Embryonic facial prominence (tissue), 1 donor: Measurements from ENCODE around the gene CSTPP1.
"Not testable (repeated sequence)": the region's sequence is repeated elsewhere in the genome, so short reads cannot be mapped to it uniquely, and the experiment has no call there.

Experiments
- DNase-seq: peaks from one replicate; pipeline ENCODE4 v3.0.0-alpha.2; 2016; ENCODE audit errors: extremely low spot score

CSTPP1 gene

DNA sequence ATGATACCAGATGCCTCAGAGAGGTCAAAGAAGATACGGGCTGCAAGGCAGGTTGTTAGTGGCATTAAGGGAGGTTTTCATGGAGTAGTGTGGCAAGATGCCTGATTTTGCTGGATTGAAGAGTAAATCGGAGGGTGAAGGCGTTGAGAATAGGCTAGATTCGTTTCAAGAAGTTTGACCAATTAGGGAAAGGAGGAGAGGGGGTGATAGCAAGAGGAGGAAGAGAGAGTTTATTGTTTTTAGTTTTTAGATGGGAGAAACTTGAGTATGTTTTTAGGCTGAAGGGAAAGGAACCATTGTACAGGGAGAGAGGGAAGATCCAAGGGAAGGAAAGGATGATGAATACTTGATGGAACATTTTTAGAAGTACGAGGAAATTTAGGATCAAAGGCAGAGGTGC is 16.5 kb downstream of the CSTPP1 start:
- no peak for DNase-seq

GRCh38 chr11:46958777-46959176 is 22.2 kb downstream of the CSTPP1 start:
- no peak for DNase-seq

DNA sequence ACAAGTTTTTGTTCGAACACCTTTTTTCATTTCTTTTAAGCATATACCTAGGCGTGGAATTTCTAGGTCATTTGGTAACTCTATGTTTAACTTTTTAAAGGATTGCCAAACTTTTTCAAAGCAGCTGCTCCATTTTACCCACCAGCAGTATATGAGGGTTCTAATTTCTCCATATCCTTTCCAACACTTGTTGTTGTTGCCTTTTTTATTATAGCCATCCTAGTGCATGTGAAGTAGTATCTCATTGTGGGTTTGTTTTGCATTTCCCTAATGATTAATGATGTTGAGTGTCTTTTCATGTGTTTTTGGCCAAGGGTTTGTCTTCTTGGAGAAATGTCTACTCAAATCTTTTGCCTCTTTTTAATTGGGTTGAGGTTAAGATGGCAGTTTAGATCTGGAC is 24.5 kb downstream of the CSTPP1 start:
- DNase-seq: no peak

- not testable (repeated sequence) for DNase-seq
These were observed 25.3 kb downstream of the CSTPP1 start for GRCh38 chr11:46961886-46962285.

DNA sequence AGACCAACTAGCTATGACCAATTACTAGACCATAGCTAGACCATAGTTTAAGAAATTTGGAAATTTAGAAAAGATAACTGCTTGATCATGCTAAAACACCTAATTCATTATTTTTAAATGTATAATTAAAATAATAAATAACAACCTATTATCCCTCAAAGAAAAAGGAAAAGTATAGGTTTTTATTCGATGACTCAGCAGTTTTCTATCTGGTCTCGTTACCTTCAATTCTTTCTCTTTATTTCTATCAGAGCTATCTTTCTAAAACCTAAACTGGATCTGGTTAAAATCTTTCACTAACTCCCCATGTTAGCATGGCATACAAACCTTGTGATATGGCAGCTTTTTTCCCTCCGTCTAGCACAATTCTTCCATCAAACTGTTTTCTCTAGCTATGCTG is 27.3 kb downstream of the CSTPP1 start:
- no peak for DNase-seq

GRCh38 chr11:46966773-46967172 is 30.2 kb downstream of the CSTPP1 start:
- DNase-seq: no peak

GRCh38 chr11:46967962-46968361 is 31.4 kb downstream of the CSTPP1 start:
- no peak for DNase-seq

DNA sequence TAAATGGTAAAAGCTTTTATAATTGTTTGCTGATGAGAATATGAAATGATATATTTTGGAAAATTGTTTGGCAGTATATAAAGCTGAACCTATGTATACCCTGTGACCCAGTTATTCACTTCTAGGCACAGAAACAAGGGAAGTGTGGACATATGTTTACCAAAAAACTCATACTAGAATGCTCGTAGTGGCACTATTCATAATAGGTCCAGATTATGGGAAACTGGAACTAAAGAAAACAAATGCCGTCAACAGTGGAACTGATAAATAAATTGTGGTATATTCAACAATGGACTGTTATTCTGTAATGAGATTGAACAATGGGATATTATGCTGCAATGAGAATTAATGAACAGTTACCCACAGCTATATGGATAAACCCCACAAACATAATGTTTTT is 32.8 kb downstream of the CSTPP1 start:
- DNase-seq: no peak

- no peak for DNase-seq
These were observed 34.5 kb downstream of the CSTPP1 start for GRCh38 chr11:46970913-46971625.

DNA sequence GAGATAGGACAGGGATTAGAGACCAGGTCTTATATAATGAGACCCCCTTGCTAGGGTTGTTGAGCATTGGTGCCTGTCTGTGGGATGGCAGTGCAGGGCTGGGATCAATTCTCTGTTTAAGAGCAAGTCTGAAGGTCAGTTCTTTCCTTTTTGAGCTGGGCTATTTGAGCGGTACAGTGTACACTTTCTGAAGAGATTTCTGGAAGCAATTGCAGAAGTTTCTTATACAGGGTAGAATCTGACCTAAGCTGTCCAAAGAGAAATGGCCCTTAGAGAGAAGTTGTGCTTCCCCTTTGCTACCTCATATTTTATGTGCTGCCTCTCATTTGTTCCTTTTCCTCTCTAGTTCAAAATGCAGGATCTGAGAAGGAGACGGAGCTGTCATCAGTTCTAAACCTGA is 35.8 kb downstream of the CSTPP1 start:
- no peak for DNase-seq

GRCh38 chr11:46972821-46973220 is 36.3 kb downstream of the CSTPP1 start:
- no peak for DNase-seq

GRCh38 chr11:46976182-46976854 is 39.8 kb downstream of the CSTPP1 start:
- DNase-seq: no peak

DNA sequence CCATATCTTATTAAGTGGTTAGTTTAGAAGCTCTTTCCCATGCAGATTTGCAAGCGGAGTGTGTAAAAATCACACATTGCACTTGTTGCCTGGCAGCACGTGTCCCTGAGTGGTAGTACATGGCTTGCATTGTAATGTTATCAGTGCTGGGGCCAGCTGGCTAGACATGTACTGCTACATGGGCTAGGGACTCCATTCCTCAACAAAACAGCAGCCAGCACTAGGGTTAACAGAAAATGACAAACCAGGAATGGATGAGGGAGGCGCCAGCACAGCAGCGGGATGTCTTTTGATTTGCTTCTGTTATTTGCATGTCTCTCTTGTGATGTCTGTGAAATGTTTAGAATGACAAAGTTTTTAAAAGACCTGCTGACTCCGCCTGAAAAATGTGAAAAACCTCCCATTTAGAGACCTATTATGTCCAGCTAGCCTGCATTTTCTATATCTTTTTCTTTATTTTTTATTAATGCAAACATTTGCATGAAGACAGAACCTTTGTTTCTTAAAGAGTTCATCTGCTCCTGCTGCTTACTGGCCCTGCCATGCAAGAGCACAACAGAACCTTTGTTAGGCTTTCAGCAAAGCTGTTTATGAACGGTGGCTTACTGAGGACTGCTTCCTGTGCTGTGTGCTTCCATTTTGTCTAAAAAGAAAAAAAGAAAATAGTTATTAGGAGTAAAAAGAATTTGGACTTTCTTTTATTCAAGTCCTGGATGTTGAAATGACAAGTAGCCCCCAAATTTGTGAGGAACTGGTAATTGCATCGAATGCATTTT is 40.7 kb downstream of the CSTPP1 start:
- no peak for DNase-seq

DNA sequence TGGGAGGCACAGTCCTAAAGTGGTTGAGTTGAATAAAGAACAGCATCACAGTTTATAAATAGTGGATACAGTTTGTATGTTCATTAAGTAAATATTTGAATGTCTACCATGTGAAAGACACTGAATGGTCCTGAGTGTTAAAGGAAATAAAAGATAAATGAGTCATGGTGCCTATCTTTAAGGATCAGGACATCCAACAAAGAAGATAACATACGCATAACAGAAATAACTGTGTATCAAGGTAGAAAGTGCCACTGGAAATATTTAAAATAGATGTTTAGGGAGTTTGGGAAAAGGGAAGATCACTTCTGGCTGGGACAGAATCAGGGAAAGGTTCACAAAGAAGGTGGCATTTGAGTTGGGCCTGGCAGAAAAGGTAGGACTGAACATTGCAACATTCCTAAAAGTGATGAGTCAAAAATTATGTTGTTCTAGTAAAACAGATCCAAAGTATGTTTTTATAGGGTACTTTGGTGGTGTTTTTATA is 41.5 kb downstream of the CSTPP1 start:
- no peak for DNase-seq

DNA sequence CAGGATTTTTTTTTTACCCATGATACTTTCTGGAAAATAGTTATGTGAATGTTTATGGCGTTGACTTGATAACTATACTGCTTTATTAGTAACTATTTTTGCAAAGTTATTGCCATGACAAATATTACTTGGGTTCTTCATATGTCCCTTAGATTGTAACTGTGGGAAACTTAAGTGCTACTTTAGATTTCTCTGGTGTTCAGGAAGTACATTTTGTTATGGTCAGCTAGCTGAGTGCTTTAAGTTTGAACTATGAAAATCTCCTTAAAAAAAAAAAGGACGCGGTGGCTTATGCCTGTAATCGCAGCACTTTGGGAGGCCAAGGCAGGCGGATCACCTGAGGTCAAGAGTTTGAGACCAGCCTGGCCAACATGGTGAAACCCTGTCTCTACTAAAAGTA is 42.8 kb downstream of the CSTPP1 start:
- DNase-seq: no peak

GRCh38 chr11:46981436-46981835 is 44.9 kb downstream of the CSTPP1 start:
- no peak for DNase-seq

DNA sequence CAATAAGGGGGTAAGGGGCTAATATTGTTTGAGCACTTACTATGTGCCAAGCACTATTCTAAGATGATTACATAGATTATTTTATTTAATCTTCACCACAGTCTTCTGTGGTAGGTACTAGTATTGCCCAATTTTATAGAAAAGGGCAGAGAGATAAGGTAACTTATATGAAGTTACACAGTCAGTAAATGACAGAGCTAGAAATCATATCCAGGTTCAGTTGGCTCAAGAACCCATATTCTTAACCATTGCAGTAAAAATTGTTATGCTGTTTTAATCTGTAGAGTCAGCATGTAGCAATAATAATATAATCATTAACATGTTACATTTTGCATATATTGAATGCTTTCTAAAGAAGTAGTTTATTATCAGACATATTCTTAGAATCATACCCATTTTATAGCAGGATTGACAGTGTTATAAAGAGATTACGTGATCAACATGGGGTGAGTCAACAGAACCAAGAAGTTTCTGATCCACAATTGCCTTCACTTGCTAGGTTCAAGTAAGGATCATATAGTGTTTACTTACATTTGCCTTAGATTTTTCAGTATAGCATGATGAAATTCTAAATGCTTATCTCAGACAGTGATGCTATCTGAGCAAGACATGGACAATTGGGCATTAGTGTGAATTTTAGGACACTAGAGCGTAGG is 46.4 kb downstream of the CSTPP1 start:
- DNase-seq: no peak

- no peak for DNase-seq
These were observed 47.0 kb downstream of the CSTPP1 start for GRCh38 chr11:46983598-46983997.

GRCh38 chr11:46984548-46984947 is 48.0 kb downstream of the CSTPP1 start:
- no peak for DNase-seq

GRCh38 chr11:46984987-46985386 is 48.4 kb downstream of the CSTPP1 start:
- no peak for DNase-seq

- no peak for DNase-seq
These were observed 50.6 kb downstream of the CSTPP1 start for GRCh38 chr11:46987183-46987582.
